A549 (cell line): Measurements from ENCODE around the gene TRIM24. TPM values are rescaled to one million over a fixed set of nuclear protein-coding genes. Genes with fewer than 3 reads are reported as not detected.
"Not testable (repeated sequence)": the region's sequence is repeated elsewhere in the genome, so short reads cannot be mapped to it uniquely, and the experiment has no call there.

Experiments
- ATAC-seq, 2 experiments: fragments of 200-7000 bp in 1 of 2; fragments of >200 bp in 1 of 2; cut with Nextera tagmentation in 1 of 2; cut with Tn5 transposase in 1 of 2; 3 replicates each; pipeline versions ENCODE4 v1.8.0 to v1.9.1; 2018 to 2020; ENCODE audit warnings: mild to moderate bottlenecking in 1 of 2, moderate library complexity in 1 of 2
- CTCF ChIA-PET: fragments of 300-600 bp; sonication (Branson Sonifier 250); formaldehyde crosslinking; extraction: SDS; loops from one replicate; lab custom pipeline; 2021; ENCODE audit warnings: antibody characterized with exemption, inconsistent platforms; lab: Yijun Ruan, JAX
- POLR2A ChIA-PET: fragments of 350-600 bp; formaldehyde crosslinking; extraction: SDS; loops from one replicate; lab custom pipeline; 2021; ENCODE audit warnings: antibody characterized with exemption, inconsistent platforms; lab: Yijun Ruan, JAX
- DNase-seq, 2 experiments: peaks; one replicate each; pipeline versions ENCODE4 v3.0.0 to v3.0.0-alpha.2; 2011 to 2016; ENCODE audit warnings: low read depth in 1 of 2, low spot score in 1 of 2
- FAIRE-seq: peaks from 2 replicates; lab custom pipeline; 2011; peaks lifted over from hg19 to GRCh38; lab: Jason Lieb, UNC
- H3K27ac ChIP-seq, 2 experiments: fragments of >200 bp; sonication (Bioruptor Twin); formaldehyde crosslinking; 3 replicates each; pipeline ENCODE4 v1.5.1; 2016 to 2017
- H3K4me1 ChIP-seq: fragments of >200 bp; sonication (Bioruptor Twin); formaldehyde crosslinking; 3 replicates; pipeline ENCODE4 v1.6.1; 2016
- H3K4me2 ChIP-seq: fragments of >200 bp; sonication (Bioruptor Twin); formaldehyde crosslinking; 3 replicates; pipeline ENCODE4 v1.6.1; 2016
- H3K4me3 ChIP-seq: fragments of >200 bp; sonication (Bioruptor Twin); formaldehyde crosslinking; 3 replicates; pipeline ENCODE4 v1.5.1; 2016
- H3K9me3 ChIP-seq: fragments of >200 bp; sonication (Bioruptor Twin); formaldehyde crosslinking; 3 replicates; pipeline ENCODE4 v1.6.1; 2016
- CEBPB ChIP-seq, 2 experiments: fragments of >200 bp in 1 of 2; sonication (Bioruptor Twin) in 1 of 2; formaldehyde crosslinking in 1 of 2; IDR thresholded peaks; 2 replicates each; pipeline ENCODE4 v1.6.1; 2012 to 2016
- CHD4 ChIP-seq: fragments of 200-600 bp; sonication (generic); IDR thresholded peaks from 2 replicates; pipeline ENCODE4 v1.6.1; 2016; ENCODE audit warnings: antibody characterized with exemption, mild to moderate bottlenecking, borderline replicate concordance
- ESRRA ChIP-seq: fragments of 150-350 bp; IDR thresholded peaks from 2 replicates; pipeline ENCODE4 v1.6.1; 2014; ENCODE audit warnings: mild to moderate bottlenecking, low read length, borderline replicate concordance
- HOXA7 ChIP-seq: fragments of 250-450 bp; sonication (Bioruptor Pico); IDR thresholded peaks from 2 replicates; pipeline ENCODE4 v1.5.0; 2020; ENCODE audit warnings: mild to moderate bottlenecking, moderate library complexity
- JUN ChIP-seq, 2 experiments: fragments of >200 bp; sonication (Bioruptor Twin); formaldehyde crosslinking; IDR thresholded peaks; 2 replicates in 1 of 2; 3 replicates in 1 of 2; pipeline ENCODE4 v1.6.1; 2016 to 2017
- MAFK ChIP-seq: fragments of 450-650 bp; IDR thresholded peaks from 2 replicates; pipeline ENCODE4 v1.6.1; 2014; ENCODE audit not compliant: partially characterized antibody
- NFE2L2 ChIP-seq: fragments of 150-350 bp; conservative IDR thresholded peaks from 2 replicates; pipeline ENCODE4 v1.6.1; 2014; ENCODE audit warnings: low read length
- PHF8 ChIP-seq: fragments of 200-600 bp; sonication (generic); IDR thresholded peaks from 2 replicates; pipeline ENCODE4 v1.6.1; 2016; ENCODE audit warnings: low read depth, mild to moderate bottlenecking, antibody characterized with exemption, moderate library complexity, borderline replicate concordance
- POLR2A ChIP-seq: IDR thresholded peaks from 2 replicates; pipeline ENCODE4 v1.6.1; 2012; ENCODE audit warnings: mild to moderate bottlenecking, low read length
- RCOR1 ChIP-seq: fragments of 150-350 bp; IDR thresholded peaks from 2 replicates; pipeline ENCODE4 v1.6.1; 2014; ENCODE audit warnings: antibody characterized with exemption, low read length, low read depth
- RFX5 ChIP-seq: fragments of 450-650 bp; IDR thresholded peaks from 2 replicates; pipeline ENCODE4 v1.7.1; 2014; ENCODE audit warnings: antibody characterized with exemption, mild to moderate bottlenecking, moderate library complexity
- RNF2 ChIP-seq: fragments of 200-600 bp; sonication (generic); IDR thresholded peaks from 2 replicates; pipeline ENCODE4 v1.6.1; 2016; ENCODE audit warnings: low read depth, mild to moderate bottlenecking, antibody characterized with exemption, moderate library complexity, borderline replicate concordance
- TFCP2L1 ChIP-seq: fragments of 250-450 bp; sonication (Bioruptor Pico); IDR thresholded peaks from 2 replicates; pipeline ENCODE4 v1.5.0; 2021; ENCODE audit warnings: mild to moderate bottlenecking
- ZC3H11A ChIP-seq: fragments of 450-650 bp; IDR thresholded peaks from 2 replicates; pipeline ENCODE4 v1.6.1; 2014; ENCODE audit warnings: antibody characterized with exemption, mild to moderate bottlenecking
- WGBS: methylation state at CpG from one replicate; pipeline ENCODE4 v1.1.6; 2017; ENCODE audit errors: missing lambda C conversion rate; 5-methylcytosine and 5-hydroxymethylcytosine counted together
- polyA minus RNA-seq: library from RNA; depleted of rRNA, polyadenylated mRNA; stranded (reverse); fragments of >200 nt; gene quantifications from 2 replicates; pipeline ENCODE4 v1.2.3, GENCODE V29; 2011; rRNA and poly(A)+ RNA removed
- polyA plus RNA-seq, 4 experiments: library from polyadenylated mRNA; depleted of rRNA in 3 of 4; stranded (reverse); fragments of >200 nt; fragmentation: RNase III in 1 of 4; extraction: RNeasy Plus Mini Kit Qiagen cat#74134 plus additional on column Dnase treatment in 1 of 4; gene quantifications; 2 replicates in 3 of 4; 3 replicates in 1 of 4; pipeline ENCODE4 v1.2.3, GENCODE V29; 2011 to 2017
- TF ChIP-seq, protein P1 (sequence below): fragments of 250-450 bp; sonication (Bioruptor Pico); IDR thresholded peaks from 2 replicates; pipeline ENCODE4 v1.5.0; 2020; ENCODE audit warnings: low read depth, mild to moderate bottlenecking, moderate library complexity
- TF ChIP-seq, protein P2 (sequence below): IDR thresholded peaks from 2 replicates; pipeline ENCODE4 v1.6.1; 2012
- TF ChIP-seq, protein P3 (sequence below): fragments of >200 bp; sonication (Bioruptor Twin); formaldehyde crosslinking; IDR thresholded peaks from 2 replicates; pipeline ENCODE4 v1.6.1; 2016

TRIM24 gene
- polyA plus RNA-seq (2011; rRNA removed) (11.3 and 11.6 TPM in 2 replicates), polyA plus RNA-seq (2017; fragmentation: RNase III; extraction: RNeasy Plus Mini Kit Qiagen cat#74134 plus additional on column Dnase treatment) (7.2 to 8.7 TPM (median 8.3 TPM) in 3 replicates), polyA minus RNA-seq (10.5 and 12.3 TPM in 2 replicates)
- 2.8 and 3.3 TPM in 2 replicates for polyA plus RNA-seq (2012; cell fraction: cytosol; rRNA removed)
- polyA plus RNA-seq (2012; cell fraction: nucleus; rRNA removed), result 2.7 and 2.9 TPM in 2 replicates

DNA sequence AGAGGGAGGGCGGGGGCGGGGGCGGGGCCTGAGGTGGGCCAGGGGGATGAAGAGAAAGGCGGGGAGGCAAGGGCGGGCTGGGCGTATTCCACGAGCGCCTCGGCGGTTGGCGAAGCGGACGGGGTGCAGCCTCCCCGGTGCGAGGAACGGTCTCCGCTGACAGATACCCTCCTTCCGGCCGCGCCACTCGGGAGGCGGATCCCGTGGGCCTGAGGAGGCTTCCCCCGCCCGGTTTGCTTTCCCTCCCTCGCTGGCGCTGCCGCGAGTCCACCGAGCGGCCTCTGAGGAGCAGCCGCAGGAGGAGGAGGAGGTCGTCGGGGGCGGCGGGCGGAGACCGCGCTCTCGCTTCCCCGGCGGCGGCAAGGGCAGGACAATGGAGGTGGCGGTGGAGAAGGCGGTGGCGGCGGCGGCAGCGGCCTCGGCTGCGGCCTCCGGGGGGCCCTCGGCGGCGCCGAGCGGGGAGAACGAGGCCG, at the start of gene TRIM24:
TSS of gene TRIM24 (plus strand) at position 84 of the 473 bp plus-strand sequence. CDS start at position 374, 290 bp downstream.
- CTCF ChIA-PET, result no interaction called here
- TF ChIP-seq, protein P1, sequence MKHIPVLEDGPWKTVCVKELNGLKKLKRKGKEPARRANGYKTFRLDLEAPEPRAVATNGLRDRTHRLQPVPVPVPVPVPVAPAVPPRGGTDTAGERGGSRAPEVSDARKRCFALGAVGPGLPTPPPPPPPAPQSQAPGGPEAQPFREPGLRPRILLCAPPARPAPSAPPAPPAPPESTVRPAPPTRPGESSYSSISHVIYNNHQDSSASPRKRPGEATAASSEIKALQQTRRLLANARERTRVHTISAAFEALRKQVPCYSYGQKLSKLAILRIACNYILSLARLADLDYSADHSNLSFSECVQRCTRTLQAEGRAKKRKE (CRISPR knock-in tag), result no peak
- TF ChIP-seq POLR2A, result peak; percentile 83
- TF ChIP-seq JUN (IDR thresholded peaks at IDR 0.05), result peak in 1 of 2 experiments; percentile 52; a peak in 4 of 5 replicates
- TF ChIP-seq HOXA7, result no peak
- no peak for TF ChIP-seq RFX5
- TF ChIP-seq, protein P2, sequence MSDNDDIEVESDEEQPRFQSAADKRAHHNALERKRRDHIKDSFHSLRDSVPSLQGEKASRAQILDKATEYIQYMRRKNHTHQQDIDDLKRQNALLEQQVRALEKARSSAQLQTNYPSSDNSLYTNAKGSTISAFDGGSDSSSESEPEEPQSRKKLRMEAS, result peak; percentile 56
- peak; percentile 83; the same call in 1 of the 2 replicates for TF ChIP-seq PHF8
- TF ChIP-seq RNF2, result no peak
- TF ChIP-seq, protein P3, sequence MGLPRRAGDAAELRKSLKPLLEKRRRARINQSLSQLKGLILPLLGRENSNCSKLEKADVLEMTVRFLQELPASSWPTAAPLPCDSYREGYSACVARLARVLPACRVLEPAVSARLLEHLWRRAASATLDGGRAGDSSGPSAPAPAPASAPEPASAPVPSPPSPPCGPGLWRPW, result no peak
- TF ChIP-seq CHD4, result no peak
- TF ChIP-seq ESRRA, result no peak
- WGBS, result 0% methylated on average over 33 of the region's 59 CpGs
- no peaks in the 10 kb centered on the region for H3K9me3 ChIP-seq
- peak within 1 kb of the TSS; percentile 90 to 91 for H3K27ac ChIP-seq
- H3K4me3 ChIP-seq, result peak within 1 kb of the TSS; percentile 99
- DNase-seq, result peak in 1 of 2 experiments; percentile 95
- H3K4me1 ChIP-seq, result peaks cover 11% of the 10 kb centered on the region; the same call in 2 of the 3 replicates
- FAIRE-seq, result no peak
- POLR2A ChIA-PET, result interaction anchor here (0.6 to 1.0 kb wide), 4 partner anchors 182 to 860 kb away, joined by 3 to 4 read pairs (median 4); no protein-coding TSS in a partner anchor
- peak within 1 kb of the TSS; percentile 94 for H3K4me2 ChIP-seq
- ATAC-seq, result peak; percentile 89 to 95

GRCh38 chr7:138412077-138412476, 48.0 kb upstream of the TRIM24 start:
- WGBS, result 26% methylated on average over 3 of the region's 3 CpGs
- H3K4me1 ChIP-seq, ATAC-seq, DNase-seq, POLR2A ChIA-PET, H3K9me3 ChIP-seq, H3K4me2 ChIP-seq, FAIRE-seq, H3K27ac ChIP-seq, H3K4me3 ChIP-seq: not testable (repeated sequence)
- CTCF ChIA-PET, result interaction anchor here (0.7 to 1.6 kb wide), 2 partner anchors 11 to 327 kb away, joined by 3 to 6 read pairs; no protein-coding TSS in a partner anchor

GRCh38 chr7:138412921-138413320, 47.1 kb upstream of the TRIM24 start:
- ATAC-seq, H3K4me3 ChIP-seq, FAIRE-seq, H3K27ac ChIP-seq, H3K4me1 ChIP-seq, H3K9me3 ChIP-seq, POLR2A ChIA-PET, H3K4me2 ChIP-seq, DNase-seq: not testable (repeated sequence)
- CTCF ChIA-PET, result interaction anchor here (1.6 kb wide), 1 partner anchor 10 kb away, joined by 6 read pairs; no protein-coding TSS in a partner anchor
- WGBS, result 80% methylated on average over 6 of the region's 6 CpGs

DNA sequence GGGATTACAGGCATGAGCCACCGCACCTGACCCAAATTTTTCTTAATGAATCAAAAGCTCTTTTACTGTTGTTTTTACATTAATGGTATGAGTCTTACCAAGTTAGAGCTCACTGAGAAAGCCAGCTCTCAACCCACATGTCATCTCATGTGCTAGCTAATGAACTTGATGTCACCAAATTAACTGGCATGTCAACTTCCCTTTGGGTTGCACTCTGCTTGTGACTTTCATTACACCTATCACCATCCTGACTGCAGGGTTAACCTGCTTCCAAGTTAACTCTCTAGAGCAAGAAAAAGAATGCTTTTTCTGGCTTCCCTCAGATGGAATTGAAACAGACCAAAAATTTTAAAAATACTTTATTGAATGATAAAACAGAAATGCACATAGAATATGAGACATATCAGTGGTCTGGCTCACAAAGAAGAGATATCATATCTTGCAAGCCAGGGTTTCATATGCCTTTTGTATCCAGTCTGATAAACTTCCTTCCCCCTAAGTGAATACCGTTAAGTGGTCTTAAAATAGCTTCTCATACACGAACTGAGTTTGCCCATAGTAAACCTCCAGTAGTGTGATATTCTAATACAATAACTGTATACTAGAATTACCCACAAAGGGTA, 42.9 kb upstream of the TRIM24 start:
- Histone ChIP-seq H3K4me3 (no peak overlapping the region), H3K4me1 (no peaks in the 10 kb centered on the region), H3K27ac (no peak overlapping the region), H3K9me3 (no peaks in the 10 kb centered on the region), H3K4me2 (no peak overlapping the region)
- no peak for TF ChIP-seq MAFK
- TF ChIP-seq, protein P3, result no peak
- TF ChIP-seq JUN (IDR thresholded peaks at IDR 0.05), result no peak
- no peak for TF ChIP-seq TFCP2L1 (CRISPR knock-in tag)
- TF ChIP-seq ZC3H11A, result no peak
- TF ChIP-seq PHF8, result no peak
- TF ChIP-seq NFE2L2, result no peak
- TF ChIP-seq CEBPB (IDR thresholded peaks at IDR 0.05), result no peak
- no peak for TF ChIP-seq RCOR1
- DNase-seq, result no peak
- POLR2A ChIA-PET, result no interaction called here
- ATAC-seq, result no peak; a peak in 1 of 6 replicates
- CTCF ChIA-PET, result no interaction called here
- no peak for FAIRE-seq
- 37% methylated on average over 3 of the region's 3 CpGs for WGBS
